K562 (cell line): ENCODE data around the gene RSRC1. TPM values are rescaled to one million over a fixed set of nuclear protein-coding genes. Genes with fewer than 3 reads are reported as not detected.

Source experiments
- ATAC-seq: fragments of 200-7000 bp; cut with Tn5 transposase; 3 replicates; pipeline ENCODE4 v1.9.1; 2020; ENCODE audit warnings: moderate library complexity
- BruUV-seq: library from RNA; stranded (reverse); fragments of 400-500 nt; replicated peaks from 2 replicates; lab custom pipeline; 2021; lab: Mats Ljungman, UMichigan
- CTCF ChIA-PET: fragments of 300-600 bp; formaldehyde crosslinking; extraction: SDS; loops from one replicate; lab custom pipeline; 2021; ENCODE audit warnings: low intra/inter-chr PET ratio; lab: Yijun Ruan, JAX
- POLR2A ChIA-PET: fragments of 300-600, 350-650 bp; sonication (Branson Sonifier 250); formaldehyde crosslinking; extraction: SDS; loops from one replicate; lab custom pipeline; 2021; ENCODE audit warnings: antibody characterized with exemption, inconsistent platforms; lab: Yijun Ruan, JAX
- DNase-seq, 4 experiments: peaks; one replicate each; pipeline versions ENCODE4 v3.0.0 to v3.0.0-alpha.2; 2011 to 2018; ENCODE audit warnings: low spot score in 3 of 4, mixed read lengths in 3 of 4; ENCODE audit errors: extremely low read depth in 1 of 4
- FAIRE-seq: peaks from 2 replicates; lab custom pipeline; 2011; peaks lifted over from hg19 to GRCh38; lab: Jason Lieb, UNC
- H2AFZ ChIP-seq: 2 replicates; pipeline ENCODE4 v1.6.0; 2011; ENCODE audit warnings: low read depth, low read length, control low read depth, inconsistent platforms
- H3K27ac ChIP-seq: fragments of 200-600 bp; 3 replicates; pipeline ENCODE4 v1.8.0; 2011; ENCODE audit warnings: low read depth, mild to moderate bottlenecking, control low read depth, inconsistent platforms, low read length, moderate library complexity, mixed read lengths; ENCODE audit errors: extremely low read depth
- H3K27me3 ChIP-seq, 2 experiments: fragments of 300-600 bp in 1 of 2; 2 replicates in 1 of 2; 3 replicates in 1 of 2; pipeline versions ENCODE4 v1.6.0 to v1.8.0; 2011; ENCODE audit warnings: inconsistent platforms in 2 of 2, low read length in 2 of 2, mild to moderate bottlenecking in 1 of 2, mixed read lengths in 1 of 2, moderate library complexity in 1 of 2; ENCODE audit not compliant: control insufficient read depth in 2 of 2, insufficient read depth in 2 of 2
- H3K36me3 ChIP-seq: fragments of 300-600 bp; 3 replicates; pipeline ENCODE4 v1.8.0; 2011; ENCODE audit warnings: mild to moderate bottlenecking, low read length, inconsistent platforms; ENCODE audit not compliant: control insufficient read depth, insufficient read depth
- H3K4me1 ChIP-seq, 2 experiments: fragments of 200-600 bp in 1 of 2; replicated peaks in 1 of 2; 2 replicates in 1 of 2; 3 replicates in 1 of 2; pipeline versions ENCODE4 v1.5.1 to v1.8.0; 2011; ENCODE audit warnings: inconsistent platforms in 2 of 2, low read length in 2 of 2, mild to moderate bottlenecking in 1 of 2, mixed read lengths in 1 of 2, moderate library complexity in 1 of 2; ENCODE audit not compliant: control insufficient read depth in 2 of 2, insufficient read depth in 2 of 2
- H3K4me2 ChIP-seq: 2 replicates; pipeline ENCODE4 v1.6.1; 2011; ENCODE audit warnings: low read length, control low read depth, inconsistent platforms, mixed read lengths; ENCODE audit not compliant: insufficient read depth
- H3K4me3 ChIP-seq: fragments of 200-600 bp; sonication (generic), shearing (Covaris generic); 2 replicates; pipeline ENCODE4 v1.5.1; 2016; ENCODE audit warnings: control low read depth, inconsistent platforms
- H3K79me2 ChIP-seq: fragments of 200-600 bp; 3 replicates; pipeline ENCODE4 v1.8.0; 2011; ENCODE audit warnings: low read length, inconsistent platforms; ENCODE audit not compliant: control insufficient read depth, insufficient read depth
- H3K9ac ChIP-seq, 2 experiments: 2 replicates each; pipeline versions ENCODE4 v1.6.0 to v1.6.1; 2011; ENCODE audit warnings: low read depth in 2 of 2, low read length in 2 of 2, control low read depth in 1 of 2, inconsistent platforms in 1 of 2, mild to moderate bottlenecking in 1 of 2, mixed read lengths in 1 of 2; ENCODE audit not compliant: insufficient read depth in 1 of 2
- H3K9me1 ChIP-seq: one replicate; pipeline ENCODE4 v1.6.0; 2011; ENCODE audit warnings: inconsistent platforms, mild to moderate bottlenecking, low read length, moderate library complexity; ENCODE audit not compliant: control insufficient read depth, insufficient read depth
- H3K9me3 ChIP-seq: replicated peaks from 2 replicates; pipeline ENCODE4 v1.5.1; 2011; ENCODE audit warnings: low read depth, low read length, inconsistent platforms; ENCODE audit not compliant: control insufficient read depth, insufficient read depth
- H4K20me1 ChIP-seq: replicated peaks from 2 replicates; pipeline ENCODE4 v1.6.1; 2011; ENCODE audit warnings: low read length, inconsistent platforms, mixed read lengths; ENCODE audit not compliant: control insufficient read depth, insufficient read depth
- ATF3 ChIP-seq, 2 experiments: fragments of 450-650 bp in 1 of 2; sonication (generic) in 1 of 2; formaldehyde crosslinking in 1 of 2; IDR thresholded peaks in 1 of 2; conservative IDR thresholded peaks in 1 of 2; 2 replicates each; pipeline versions ENCODE4 v1.6.1 to v1.8.1; 2016 to 2023; ENCODE audit warnings: mild to moderate bottlenecking in 2 of 2, moderate library complexity in 2 of 2, inconsistent platforms in 1 of 2, missing genetic modification reagents in 1 of 2
- CBFA2T3 ChIP-seq: fragments of 450-650 bp; IDR thresholded peaks from 2 replicates; pipeline ENCODE4 v1.6.1; 2017
- CEBPB ChIP-seq: fragments of 450-650 bp; IDR thresholded peaks from 2 replicates; pipeline ENCODE4 v1.6.1; 2016; ENCODE audit warnings: missing genetic modification characterization, missing compliant biosample characterization
- CEBPG ChIP-seq, 3 experiments: fragments of 200-800 bp in 1 of 3; sonication (Bioruptor generic) in 1 of 3; sonication (generic) in 1 of 3; formaldehyde crosslinking in 1 of 3; IDR thresholded peaks in 2 of 3; conservative IDR thresholded peaks in 1 of 3; 2 replicates each; pipeline versions ENCODE4 v1.6.1 to v1.8.0; 2016 to 2022; ENCODE audit warnings: missing compliant biosample characterization in 2 of 3, missing genetic modification characterization in 2 of 3, mild to moderate bottlenecking in 1 of 3, missing genetic modification reagents in 1 of 3
- KDM1A ChIP-seq, 2 experiments: fragments of 450-650 bp; IDR thresholded peaks; 2 replicates each; pipeline ENCODE4 v1.6.1; 2016; ENCODE audit warnings: mild to moderate bottlenecking in 2 of 2
- MEIS2 ChIP-seq: fragments of 450-650 bp; IDR thresholded peaks from 2 replicates; pipeline ENCODE4 v1.6.1; 2014; ENCODE audit warnings: mild to moderate bottlenecking; ENCODE audit not compliant: partially characterized antibody
- NCOA4 ChIP-seq: fragments of 450-650 bp; IDR thresholded peaks from 2 replicates; pipeline ENCODE4 v1.6.1; 2018; ENCODE audit warnings: mild to moderate bottlenecking; ENCODE audit not compliant: partially characterized antibody
- NFIC ChIP-seq: fragments of 450-650 bp; IDR thresholded peaks from 2 replicates; pipeline ENCODE4 v1.6.1; 2017; ENCODE audit warnings: mild to moderate bottlenecking, inconsistent platforms
- PBX2 ChIP-seq, 2 experiments: IDR thresholded peaks in 1 of 2; conservative IDR thresholded peaks in 1 of 2; 2 replicates each; pipeline ENCODE4 v1.6.1; 2016; ENCODE audit warnings: low read depth in 2 of 2, mild to moderate bottlenecking in 1 of 2, missing compliant biosample characterization in 1 of 2, missing genetic modification characterization in 1 of 2, moderate library complexity in 1 of 2
- POLR2G ChIP-seq: fragments of 200-400 bp; formaldehyde crosslinking; IDR thresholded peaks from 2 replicates; pipeline ENCODE4 v1.6.1; 2017; ENCODE audit warnings: low read depth, mild to moderate bottlenecking, antibody characterized with exemption, low read length, moderate library complexity
- SOX6 ChIP-seq: fragments of 450-650 bp; IDR thresholded peaks from 2 replicates; pipeline ENCODE4 v1.6.1; 2014; ENCODE audit warnings: mild to moderate bottlenecking
- TEAD4 ChIP-seq, 2 experiments: sonication (generic) in 1 of 2; formaldehyde crosslinking in 1 of 2; IDR thresholded peaks; 2 replicates each; pipeline versions ENCODE4 v1.6.1 to v1.8.0; 2012 to 2022; ENCODE audit warnings: borderline replicate concordance in 1 of 2, inconsistent platforms in 1 of 2, low read length in 1 of 2, mild to moderate bottlenecking in 1 of 2, missing genetic modification reagents in 1 of 2
- WGBS: fragments of 100-300 bp; shearing (Covaris generic); methylation state at CpG from one replicate; pipeline ENCODE4 v1.1.6; 2016; ENCODE audit warnings: low coverage, mixed read lengths; ENCODE audit not compliant: insufficient coverage; ENCODE audit errors: missing lambda C conversion rate; 5-methylcytosine and 5-hydroxymethylcytosine counted together
- in situ Hi-C: fragments of 300-500 bp; cut with MboI; formaldehyde crosslinking; loops from 4 replicates; pipeline ENCODE4 v1.15.0; 2018; ENCODE audit warnings: inconsistent platforms, mixed read lengths
- intact Hi-C: fragments of 100-400 bp; cut with micrococcal nuclease; formaldehyde crosslinking; loops from 2 replicates; pipeline ENCODE4 v1.14.2; 2022
- polyA plus RNA-seq, 8 experiments: library from polyadenylated mRNA; depleted of rRNA in 4 of 8; stranded (reverse) in 5 of 8; unstranded in 3 of 8; fragments of >200 nt; fragmentation: Nextera tagmentation in 2 of 8; fragmentation: Illumina TruSeq in 1 of 8; extraction: Ambion mirVana in 2 of 8; extraction: Trizol in 1 of 8; gene quantifications; 2 replicates each; pipeline versions ENCODE4 v1.2.1 to v1.2.3, GENCODE V29; 2011 to 2014; ENCODE audit warnings: inconsistent platforms in 1 of 8, missing spikeins in 1 of 8
- total RNA-seq, 7 experiments: library from RNA; depleted of rRNA in 6 of 7; stranded (reverse); fragments of >200 nt in 6 of 7; fragmentation: Illumina TruSeq in 2 of 7; extraction: Trizol in 2 of 7; gene quantifications; 2 replicates each; pipeline versions ENCODE4 v1.2.1 to v1.2.3, GENCODE V29; 2011 to 2021; ENCODE audit warnings: low replicate concordance in 1 of 7
- TF ChIP-seq, protein P1 (sequence below): fragments of 450-650 bp; IDR thresholded peaks from 2 replicates; pipeline ENCODE4 v1.6.1; 2016; ENCODE audit warnings: low read depth, mild to moderate bottlenecking, moderate library complexity

Gene RSRC1
- total and polyA plus RNA-seq, 9 of the 15 experiments (the other 6 are each of a cell fraction or from before 2014, with no cell fraction given), result 19.3 to 128 (median 75.5) TPM

- Histone ChIP-seq H3K9ac (no peak overlapping the region), H3K36me3 (0 out of 3 replicates have a peak, but pooled peaks cover 3% of the 10 kb centered on the region), H3K4me1 (peaks cover 10 to 18% of the 10 kb centered on the region in 2 experiments; a peak in 4 of 5 replicates), H2AFZ (peak overlapping the region; percentile 96; the same call in 1 of the 2 replicates), H3K4me3 (no peak overlapping the region), H3K9me3 (peaks cover 2% of the 10 kb centered on the region; the same call in 1 of the 2 replicates), H3K27me3 (no peaks in the 10 kb centered on the region), H4K20me1 (no peaks in the 10 kb centered on the region), H3K27ac (no peak overlapping the region), H3K9me1 (no peaks in the 10 kb centered on the region), H3K79me2 (peaks cover 44% of the 10 kb centered on the region), H3K4me2 (no peak overlapping the region)
- intact Hi-C loops (no loop called here), in situ Hi-C loops (no loop called here)
- DNase-seq (no peak), FAIRE-seq (peak; percentile 29), ATAC-seq (no peak)
- CTCF ChIA-PET, result no interaction called here
- no TSS peak for BruUV-seq
- TF ChIP-seq CBFA2T3 (peak; percentile 34; the same call in 1 of the 2 replicates), KDM1A (IDR thresholded peaks at IDR 0.05) (peak; percentile 42 to 56; a peak in 2 of 4 replicates), CEBPG (CRISPR knock-in tag; IDR thresholded peaks at IDR 0.05) (no peak), CEBPG (tag; conservative IDR thresholded peaks at IDR 0.05 in 1 of 2, IDR thresholded peaks at IDR 0.05 in 1 of 2) (peak; percentile 71 to 83), CEBPB (tag) (peak; percentile 89), NCOA4 (no peak), SOX6 (0 out of 2 replicates have a peak, but pooled peaks have one; percentile 18), POLR2G (no peak), TEAD4 (IDR thresholded peaks at IDR 0.05; ENCODE audit: low read length) (0 out of 2 replicates have a peak, but pooled peaks have one; percentile 19), TEAD4 (CRISPR knock-in tag; IDR thresholded peaks at IDR 0.05; ENCODE audit: borderline replicate concordance) (no peak), PBX2 (CRISPR knock-in tag; IDR thresholded peaks at IDR 0.05; ENCODE audit: low read depth) (no peak), PBX2 (tag; conservative IDR thresholded peaks at IDR 0.05; ENCODE audit: low read depth) (0 out of 2 replicates have a peak, but pooled peaks have one; percentile 24), ATF3 (IDR thresholded peaks at IDR 0.05) (0 out of 2 replicates have a peak, but pooled peaks have one; percentile 12), ATF3 (CRISPR knock-in tag; conservative IDR thresholded peaks at IDR 0.05) (no peak), NFIC (0 out of 2 replicates have a peak, but pooled peaks have one; percentile 4), MEIS2 (peak; percentile 71)
- TF ChIP-seq, protein P1, sequence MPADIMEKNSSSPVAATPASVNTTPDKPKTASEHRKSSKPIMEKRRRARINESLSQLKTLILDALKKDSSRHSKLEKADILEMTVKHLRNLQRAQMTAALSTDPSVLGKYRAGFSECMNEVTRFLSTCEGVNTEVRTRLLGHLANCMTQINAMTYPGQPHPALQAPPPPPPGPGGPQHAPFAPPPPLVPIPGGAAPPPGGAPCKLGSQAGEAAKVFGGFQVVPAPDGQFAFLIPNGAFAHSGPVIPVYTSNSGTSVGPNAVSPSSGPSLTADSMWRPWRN, result no peak
- POLR2A ChIA-PET, result interaction anchor here (0.6 to 2.7 kb wide), 2 partner anchors 10 to 20 kb away, joined by 5 to 20 read pairs; no protein-coding TSS in a partner anchor
- 47% methylated on average over 2 of the region's 2 CpGs for WGBS
Measured at GRCh38 chr3:158108445-158108985, 1.4 kb upstream of the RSRC1 start.
